Gastroesophageal sphincter (tissue), 4 donors: ENCODE results near the gene DDX51. TPM values are rescaled to one million over a fixed set of nuclear protein-coding genes. Genes with fewer than 3 reads are reported as not detected.

Experiments
- ATAC-seq: fragments of 150-250 bp; one replicate; pipeline ENCODE4 v1.9.1; 2016; ENCODE audit warnings: mild to moderate bottlenecking, moderate library complexity
- H3K27ac ChIP-seq, 4 donors: fragments of 200-600 bp; sonication (generic) in 3 of 4; 1 replicate in 3 of 4; 2 replicates in 1 of 4; pipeline ENCODE4 v1.5.1; 2016 to 2019
- H3K27me3 ChIP-seq: fragments of 200-600 bp; sonication (generic); one replicate; pipeline ENCODE4 v1.5.1; 2019
- H3K36me3 ChIP-seq, 2 donors: fragments of 200-600 bp; sonication (generic); one replicate each; pipeline ENCODE4 v1.5.1; 2019; ENCODE audit warnings: control low read depth in 1 of 2
- H3K4me1 ChIP-seq, 3 donors: fragments of 200-600 bp; sonication (generic); 1 replicate in 2 of 3; 2 replicates in 1 of 3; pipeline ENCODE4 v1.5.1; 2016 to 2019; ENCODE audit warnings: control low read depth in 2 of 3
- H3K4me3 ChIP-seq, 2 donors: fragments of 200-600 bp; sonication (generic); one replicate each; pipeline ENCODE4 v1.5.1; 2019; ENCODE audit warnings: mild to moderate bottlenecking in 1 of 2, moderate library complexity in 1 of 2
- H3K9me3 ChIP-seq, 3 donors: fragments of 200-600 bp; sonication (generic); one replicate each; pipeline ENCODE4 v1.5.1; 2017 to 2019; ENCODE audit warnings: control low read depth in 2 of 3
- EP300 ChIP-seq: sonication (generic); formaldehyde crosslinking; IDR thresholded peaks from one replicate; pipeline ENCODE4 v1.6.1; 2017; ENCODE audit warnings: antibody characterized with exemption, mild to moderate bottlenecking
- POLR2A ChIP-seq, 2 donors: fragments of 450-650 bp; IDR thresholded peaks; one replicate each; pipeline ENCODE4 v1.6.1; 2017; ENCODE audit warnings: antibody characterized with exemption in 2 of 2, mild to moderate bottlenecking in 2 of 2, moderate library complexity in 1 of 2
- POLR2AphosphoS5 ChIP-seq: sonication (generic); formaldehyde crosslinking; IDR thresholded peaks from one replicate; pipeline ENCODE4 v1.6.1; 2017; ENCODE audit warnings: antibody characterized with exemption
- WGBS, 2 donors: methylation state at CpG; one replicate each; pipeline ENCODE4 v1.1.5; 2018; ENCODE audit warnings: low coverage in 1 of 2; 5-methylcytosine and 5-hydroxymethylcytosine counted together
- total RNA-seq, 4 donors: library from RNA; depleted of rRNA; stranded (reverse); fragments of >200 nt; gene quantifications; one replicate each; pipeline ENCODE4 v1.1.0, GENCODE V29; 2016
- TF ChIP-seq, protein P1 (sequence below), 4 experiments: fragments of 200-600 bp in 2 of 4; fragments of 450-650 bp in 2 of 4; sonication (generic) in 1 of 4; IDR thresholded peaks; one replicate each; pipeline ENCODE4 v1.5.1; 2017 to 2019; ENCODE audit warnings: antibody characterized with exemption in 4 of 4, mild to moderate bottlenecking in 2 of 4, moderate library complexity in 2 of 4

DDX51 gene
- total RNA-seq, 4 donors from 2014 or later: 4.8 to 14.7 (median 11.7) TPM

DNA sequence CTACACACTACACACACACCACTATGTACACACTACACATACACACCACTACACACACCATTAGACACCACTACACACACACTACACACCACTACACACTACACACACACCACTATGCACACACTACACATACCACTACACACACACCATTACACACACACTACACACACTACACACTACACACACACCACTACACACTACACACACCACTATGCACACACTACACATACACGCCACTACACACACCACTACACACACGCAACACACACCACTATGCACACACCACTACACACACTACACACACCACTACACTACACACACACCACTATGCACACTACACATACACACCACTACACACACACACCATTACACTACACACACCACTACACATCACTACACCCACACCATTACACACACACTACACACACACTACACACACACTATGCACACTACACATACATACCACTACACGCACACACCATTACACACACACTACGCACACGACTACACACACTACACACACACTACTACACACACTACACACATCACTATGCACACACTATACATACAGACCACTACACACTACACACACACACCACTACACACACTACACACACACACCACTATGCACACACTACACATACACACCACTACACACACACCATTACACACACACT is 13.8 kb upstream of the DDX51 start:
- no peak overlapping the region for H3K27ac ChIP-seq
- no peak overlapping the region for H3K4me3 ChIP-seq
- no peaks in the 10 kb centered on the region for H3K9me3 ChIP-seq
- peaks cover 22% of the 10 kb centered on the region for H3K27me3 ChIP-seq
- 89 to 91% methylated on average over 5 of the region's 5 CpGs for WGBS, 2 donors
- no peak for TF ChIP-seq POLR2AphosphoS5
- TF ChIP-seq EP300: no peak
- TF ChIP-seq POLR2A (IDR thresholded peaks at IDR 0.05): no peak
- TF ChIP-seq, protein P1, sequence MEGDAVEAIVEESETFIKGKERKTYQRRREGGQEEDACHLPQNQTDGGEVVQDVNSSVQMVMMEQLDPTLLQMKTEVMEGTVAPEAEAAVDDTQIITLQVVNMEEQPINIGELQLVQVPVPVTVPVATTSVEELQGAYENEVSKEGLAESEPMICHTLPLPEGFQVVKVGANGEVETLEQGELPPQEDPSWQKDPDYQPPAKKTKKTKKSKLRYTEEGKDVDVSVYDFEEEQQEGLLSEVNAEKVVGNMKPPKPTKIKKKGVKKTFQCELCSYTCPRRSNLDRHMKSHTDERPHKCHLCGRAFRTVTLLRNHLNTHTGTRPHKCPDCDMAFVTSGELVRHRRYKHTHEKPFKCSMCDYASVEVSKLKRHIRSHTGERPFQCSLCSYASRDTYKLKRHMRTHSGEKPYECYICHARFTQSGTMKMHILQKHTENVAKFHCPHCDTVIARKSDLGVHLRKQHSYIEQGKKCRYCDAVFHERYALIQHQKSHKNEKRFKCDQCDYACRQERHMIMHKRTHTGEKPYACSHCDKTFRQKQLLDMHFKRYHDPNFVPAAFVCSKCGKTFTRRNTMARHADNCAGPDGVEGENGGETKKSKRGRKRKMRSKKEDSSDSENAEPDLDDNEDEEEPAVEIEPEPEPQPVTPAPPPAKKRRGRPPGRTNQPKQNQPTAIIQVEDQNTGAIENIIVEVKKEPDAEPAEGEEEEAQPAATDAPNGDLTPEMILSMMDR (IDR thresholded peaks at IDR 0.05): no peak
- no peak for ATAC-seq
- peaks cover 0 to 22% (median 7%) of the 10 kb centered on the region in 3 donors for H3K4me1 ChIP-seq
- H3K36me3 ChIP-seq: peaks cover 0 to 27% of the 10 kb centered on the region in 2 donors

DNA sequence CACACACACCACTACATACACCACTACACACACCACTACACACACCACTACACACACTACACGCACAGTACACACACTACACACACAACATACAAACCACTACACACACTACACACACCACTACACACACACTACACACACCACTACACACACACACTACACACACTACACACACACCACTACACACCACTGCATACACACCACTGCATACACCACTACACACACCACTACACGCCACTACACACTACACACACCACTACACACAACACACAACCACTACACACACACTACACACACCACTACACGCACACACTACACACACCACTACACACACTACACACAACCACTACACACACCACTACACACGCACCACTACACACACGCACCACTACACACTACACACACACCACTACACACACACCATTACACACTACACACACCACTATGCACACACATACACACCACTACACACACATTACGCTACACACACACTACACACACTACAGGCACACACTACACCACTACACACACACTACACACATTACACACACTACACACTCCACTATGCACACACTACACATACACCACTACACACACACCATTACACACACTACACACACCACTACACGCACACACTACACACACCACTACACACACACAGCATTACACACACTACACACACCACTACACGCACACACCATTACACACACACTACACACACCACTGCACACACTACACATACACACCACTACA is 12.6 kb upstream of the DDX51 start:
- no peak for ATAC-seq
- Histone ChIP-seq H3K27me3 (peaks cover 11% of the 10 kb centered on the region), H3K36me3 (peaks cover 0 to 35% of the 10 kb centered on the region in 2 donors), H3K4me3 (no peak overlapping the region), H3K4me1 (peaks cover 0 to 11% (median 5%) of the 10 kb centered on the region in 3 donors), H3K9me3 (no peaks in the 10 kb centered on the region), H3K27ac (no peak overlapping the region)
- WGBS, 2 donors: 74 to 82% methylated on average over 8 of the region's 8 CpGs
- TF ChIP-seq EP300 (no peak), POLR2A (IDR thresholded peaks at IDR 0.05) (no peak), POLR2AphosphoS5 (no peak)
- TF ChIP-seq, protein P1 (IDR thresholded peaks at IDR 0.05): no peak

DNA sequence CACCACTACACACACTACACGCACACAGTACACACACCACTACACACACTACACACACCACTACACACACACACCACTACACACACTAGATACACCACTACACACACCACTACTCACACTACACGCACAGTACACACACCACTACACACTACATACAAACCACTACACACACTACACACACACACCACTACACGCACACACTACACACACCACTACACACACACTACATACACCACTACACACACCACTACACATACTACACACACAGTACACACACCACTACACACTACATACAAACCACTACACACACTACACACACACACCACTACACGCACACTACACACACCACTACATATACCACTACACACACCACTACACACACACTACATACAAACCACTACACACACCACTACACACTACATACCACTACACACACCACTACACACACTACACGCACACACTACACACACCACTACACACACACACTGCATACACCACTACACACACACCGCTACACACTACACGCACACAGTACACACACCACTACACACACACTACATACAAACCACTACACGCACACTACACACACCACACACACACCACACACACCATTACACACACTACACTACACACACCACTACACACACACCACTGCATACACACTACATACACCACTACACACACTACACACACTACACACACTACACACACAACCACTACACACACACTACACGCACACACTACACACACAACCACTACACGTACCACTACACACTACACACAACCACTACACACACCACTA is 11.9 kb upstream of the DDX51 start:
- Histone ChIP-seq H3K4me3 (no peak overlapping the region), H3K36me3 (peaks cover 0 to 43% of the 10 kb centered on the region in 2 donors), H3K27ac (no peak overlapping the region), H3K4me1 (peaks cover 0 to 11% (median 5%) of the 10 kb centered on the region in 3 donors), H3K27me3 (peaks cover 8% of the 10 kb centered on the region), H3K9me3 (no peaks in the 10 kb centered on the region)
- WGBS, 2 donors: 80 to 81% methylated on average over 7 to 10 of the region's 10 CpGs
- no peak for ATAC-seq
- TF ChIP-seq, protein P1 (IDR thresholded peaks at IDR 0.05): no peak

DNA sequence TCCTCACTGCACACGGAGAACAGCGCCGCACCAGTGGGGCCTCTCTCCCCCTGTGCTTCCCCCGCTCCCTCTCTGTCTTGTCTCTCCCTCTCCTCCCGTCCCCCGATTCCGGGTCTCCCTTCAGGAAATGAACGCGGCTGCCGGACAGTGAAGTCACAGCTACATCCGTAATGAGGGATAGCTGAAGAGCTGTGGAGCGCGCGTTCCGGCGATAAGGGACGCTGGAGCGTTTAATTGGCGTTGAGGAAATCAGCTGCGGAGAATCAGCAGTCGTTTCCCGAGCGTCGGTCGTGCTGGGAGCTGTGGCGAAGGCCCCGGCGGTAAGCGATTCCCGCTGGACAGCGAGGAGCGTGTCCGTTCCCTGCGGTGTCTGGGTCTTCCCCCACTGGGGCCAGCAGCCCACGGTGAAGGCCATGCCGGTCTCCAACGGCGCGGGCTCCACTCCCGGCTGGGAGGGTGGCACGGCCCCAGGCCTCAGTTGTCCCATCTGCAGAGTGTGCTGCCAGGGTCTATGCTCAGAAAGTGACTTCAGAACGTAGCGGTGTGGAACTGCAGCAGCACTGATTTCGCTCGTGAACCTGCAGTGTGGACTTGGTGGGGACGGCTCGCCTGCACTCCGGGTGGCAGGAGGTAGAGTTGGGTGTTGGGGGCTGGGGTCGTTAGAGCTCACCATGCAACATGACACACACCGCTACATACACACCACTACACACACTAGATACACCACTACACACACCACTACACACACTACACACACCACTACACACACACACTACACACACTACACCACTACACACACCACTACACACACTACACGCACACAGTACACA is 11.0 kb upstream of the DDX51 start:
- TF ChIP-seq EP300: no peak
- TF ChIP-seq, protein P1 (IDR thresholded peaks at IDR 0.05): no peak
- no peak for TF ChIP-seq POLR2AphosphoS5
- no peak for TF ChIP-seq POLR2A (IDR thresholded peaks at IDR 0.05)
- Histone ChIP-seq H3K4me1 (peaks cover 0 to 11% (median 5%) of the 10 kb centered on the region in 3 donors), H3K4me3 (no peak overlapping the region), H3K9me3 (no peaks in the 10 kb centered on the region), H3K27me3 (peaks cover under 1% of the 10 kb centered on the region), H3K27ac (no peak overlapping the region), H3K36me3 (peaks cover 0 to 49% of the 10 kb centered on the region in 2 donors)
- no peak for ATAC-seq
- 81 to 100% methylated on average over 4 to 13 of the region's 51 CpGs for WGBS, 2 donors
